Fibroblast of lung (primary cell): Measurements from ENCODE around the gene KRTAP4-4. TPM values are rescaled to one million over a fixed set of nuclear protein-coding genes. Genes with fewer than 3 reads are reported as not detected.
"Not testable (repeated sequence)": the region's sequence is repeated elsewhere in the genome, so short reads cannot be mapped to it uniquely, and the experiment has no call there.

Experiments
- DNase-seq, 2 donors: peaks; one replicate each; pipeline versions ENCODE4 v3.0.0 to v3.0.0-alpha.2; 2010; ENCODE audit warnings: low read depth in 2 of 2
- H2AFZ ChIP-seq: 2 replicates; pipeline ENCODE4 v1.5.1; 2012; ENCODE audit warnings: low read length, control low read depth, inconsistent platforms
- H3K27ac ChIP-seq: 2 replicates; pipeline ENCODE4 v1.5.1; 2011; ENCODE audit warnings: low read length, control low read depth; ENCODE audit not compliant: insufficient read depth
- H3K27me3 ChIP-seq: 2 replicates; pipeline ENCODE4 v1.5.1; 2011; ENCODE audit warnings: mild to moderate bottlenecking, low read length; ENCODE audit not compliant: control insufficient read depth, insufficient read depth
- H3K36me3 ChIP-seq: 2 replicates; pipeline ENCODE4 v1.5.1; 2011; ENCODE audit warnings: low read length; ENCODE audit not compliant: control insufficient read depth, insufficient read depth
- H3K4me1 ChIP-seq: 2 replicates; pipeline ENCODE4 v1.5.1; 2011; ENCODE audit warnings: low read length; ENCODE audit not compliant: control insufficient read depth, insufficient read depth; ENCODE audit errors: extremely low read depth
- H3K4me2 ChIP-seq: 2 replicates; pipeline ENCODE4 v1.5.1; 2011; ENCODE audit warnings: low read length, control low read depth; ENCODE audit not compliant: insufficient read depth; ENCODE audit errors: extremely low read depth
- H3K4me3 ChIP-seq, 4 experiments: fragments of 200-600 bp in 1 of 4; sonication (generic) in 1 of 4; replicated peaks in 1 of 4; 2 replicates each; pipeline ENCODE4 v1.5.1; 2011 to 2016; ENCODE audit warnings: low read length in 4 of 4, low read depth in 3 of 4, mild to moderate bottlenecking in 3 of 4, control low read depth in 2 of 4, inconsistent platforms in 1 of 4, mixed read lengths in 1 of 4; ENCODE audit not compliant: insufficient read depth in 1 of 4; ENCODE audit errors: control extremely low read depth in 1 of 4
- H3K79me2 ChIP-seq: 2 replicates; pipeline ENCODE4 v1.5.1; 2012; ENCODE audit warnings: mild to moderate bottlenecking, low read length, inconsistent platforms; ENCODE audit not compliant: control insufficient read depth, insufficient read depth
- H3K9ac ChIP-seq: 2 replicates; pipeline ENCODE4 v1.5.1; 2011; ENCODE audit warnings: mild to moderate bottlenecking, low read length, control low read depth; ENCODE audit not compliant: insufficient read depth
- H3K9me3 ChIP-seq: 2 replicates; pipeline ENCODE4 v1.5.1; 2012; ENCODE audit warnings: low read depth, low read length; ENCODE audit not compliant: control insufficient read depth, insufficient read depth
- H4K20me1 ChIP-seq: 2 replicates; pipeline ENCODE4 v1.5.1; 2011; ENCODE audit warnings: low read length; ENCODE audit not compliant: control insufficient read depth, insufficient read depth; ENCODE audit errors: extremely low read depth
- CTCF ChIP-seq, 2 donors: IDR thresholded peaks in 1 of 2; conservative IDR thresholded peaks in 1 of 2; 1 replicate in 1 of 2; 2 replicates in 1 of 2; pipeline ENCODE4 v1.5.1; 2011 to 2012; ENCODE audit warnings: low read length in 2 of 2, control low read depth in 1 of 2, inconsistent platforms in 1 of 2, low read depth in 1 of 2, mild to moderate bottlenecking in 1 of 2
- EZH2 ChIP-seq: IDR thresholded peaks from 2 replicates; pipeline ENCODE4 v1.5.1; 2012; ENCODE audit warnings: low read length, control low read depth, mild to moderate bottlenecking; ENCODE audit errors: missing control alignments
- polyA plus RNA-seq, 2 donors: library from polyadenylated mRNA; depleted of rRNA in 1 of 2; stranded (reverse) in 1 of 2; unstranded in 1 of 2; fragments of >200 nt; gene quantifications; 2 replicates each; pipeline ENCODE4 v1.2.1, GENCODE V29; 2011 to 2012; ENCODE audit warnings: missing spikeins in 1 of 2
- total RNA-seq: library from RNA; depleted of rRNA; stranded (reverse); fragments of >200 nt; gene quantifications from 2 replicates; pipeline ENCODE4 v1.2.1, GENCODE V29; 2014

KRTAP4-4 gene
- total and polyA plus RNA-seq, 2 donors (not counting 1 experiment from before 2014, with no cell fraction given) = not detected

- H3K9me3 ChIP-seq = no peaks in the 10 kb centered on the region
- DNase-seq = no peak
- H3K27ac ChIP-seq = no peak overlapping the region
- H3K4me3 ChIP-seq = no peak overlapping the region
- no peak for TF ChIP-seq EZH2
- no peak for TF ChIP-seq CTCF (conservative IDR thresholded peaks at IDR 0.05 in 1 of 2, IDR thresholded peaks at IDR 0.05 in 1 of 2; ENCODE audit: low read depth in 1 of 2, low read length in 2 of 2)
- no peaks in the 10 kb centered on the region for H3K27me3 ChIP-seq
- no peaks in the 10 kb centered on the region for H3K79me2 ChIP-seq
- no peaks in the 10 kb centered on the region for H3K36me3 ChIP-seq
- no peaks in the 10 kb centered on the region for H3K4me1 ChIP-seq
- H4K20me1 ChIP-seq = no peaks in the 10 kb centered on the region
- no peak overlapping the region for H3K9ac ChIP-seq
- no peak overlapping the region for H2AFZ ChIP-seq
- H3K4me2 ChIP-seq = no peak overlapping the region
Measured at GRCh38 chr17:41121742-41122141, 38.8 kb downstream of the KRTAP4-4 start.

- H3K4me2 ChIP-seq, H3K4me1 ChIP-seq, DNase-seq: not testable (repeated sequence)
Measured at GRCh38 chr17:41119696-41120690, 40.6 kb downstream of the KRTAP4-4 start.

GRCh38 chr17:41118721-41119120 lies 41.8 kb downstream of the KRTAP4-4 start:
- Histone ChIP-seq H2AFZ (no peak overlapping the region), H3K27me3 (no peaks in the 10 kb centered on the region), H3K9me3 (no peaks in the 10 kb centered on the region), H3K4me3 (no peak overlapping the region), H3K9ac (no peak overlapping the region), H3K27ac (no peak overlapping the region), H3K36me3 (no peaks in the 10 kb centered on the region), H3K4me1 (no peaks in the 10 kb centered on the region), H3K79me2 (no peaks in the 10 kb centered on the region), H4K20me1 (no peaks in the 10 kb centered on the region), H3K4me2 (no peak overlapping the region)
- DNase-seq = peak in 1 of 2 donors; percentile 18
- no peak for TF ChIP-seq EZH2
- no peak for TF ChIP-seq CTCF (conservative IDR thresholded peaks at IDR 0.05 in 1 of 2, IDR thresholded peaks at IDR 0.05 in 1 of 2; ENCODE audit: low read depth in 1 of 2, low read length in 2 of 2)

More at GRCh38 chr17:41119696-41120690, 40.6 kb downstream of the KRTAP4-4 start:
- not testable (repeated sequence) for H3K36me3 ChIP-seq, H2AFZ ChIP-seq, H4K20me1 ChIP-seq, H3K27ac ChIP-seq, H3K79me2 ChIP-seq, H3K4me3 ChIP-seq, H3K27me3 ChIP-seq, H3K9ac ChIP-seq, H3K9me3 ChIP-seq

- not testable (repeated sequence) for DNase-seq, H3K27me3 ChIP-seq, H3K9me3 ChIP-seq, H3K9ac ChIP-seq, H3K4me3 ChIP-seq, H3K36me3 ChIP-seq, H2AFZ ChIP-seq, H3K79me2 ChIP-seq, H3K27ac ChIP-seq, H3K4me1 ChIP-seq, H3K4me2 ChIP-seq, H4K20me1 ChIP-seq
Measured at GRCh38 chr17:41117846-41118386, 42.6 kb downstream of the KRTAP4-4 start, which contains the start of gene KRTAP4-11. Gene KRTAP4-11, minus strand, starts transcription at chr17:41118373. Its CDS starts 58 bp downstream, at chr17:41118315.
